ENCODE data around the gene FAM161A.

Gene FAM161A

GRCh38 chr2:61785583-61785982 lies 68.3 kb downstream of the FAM161A start:
- no peak for DNase-seq (ENCODE audit: low read depth)

- no peak for DNase-seq (ENCODE audit: low read depth)
Measured at GRCh38 chr2:61784643-61785042, 69.2 kb downstream of the FAM161A start.

DNA sequence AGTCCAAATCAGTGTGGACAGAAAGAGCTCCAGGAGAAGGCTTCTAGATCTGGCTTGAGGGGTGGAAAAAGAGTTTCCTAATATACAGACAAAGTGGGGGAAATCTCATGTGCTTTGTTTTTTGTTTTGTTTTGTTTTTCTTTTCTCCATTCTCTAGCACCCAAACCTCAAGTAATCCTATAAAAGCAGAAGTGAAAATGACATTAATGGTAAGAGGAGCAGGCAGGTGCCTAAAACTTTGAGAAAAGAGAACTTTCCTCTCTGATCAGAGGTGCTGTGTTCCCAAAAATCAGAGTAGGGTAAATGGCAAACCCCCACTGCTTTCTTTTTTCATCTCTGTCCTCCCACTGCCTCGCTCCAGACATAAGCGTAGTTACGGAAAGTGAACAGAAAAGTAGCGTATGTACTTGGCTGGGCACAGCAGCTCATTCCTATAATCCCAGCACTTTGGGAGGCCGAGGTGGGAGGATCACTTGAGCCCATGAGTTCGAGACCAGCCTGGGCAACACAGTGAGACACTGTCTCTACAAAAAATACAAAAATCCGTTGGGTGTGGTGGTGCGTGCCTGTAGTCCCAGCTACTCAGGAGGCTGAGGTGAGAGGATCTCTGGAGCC lies 77.8 kb downstream of the FAM161A start:
- no peak for DNase-seq (ENCODE audit: low read depth)
